RCC 7860 (cell line): ENCODE measurements around the gene C10orf90.

Source experiments
- DNase-seq: peaks from one replicate; pipeline ENCODE4 v3.0.0-alpha.2; 2015; ENCODE audit warnings: low spot score
- FAIRE-seq: peaks from 2 replicates; lab custom pipeline; 2012; peaks lifted over from hg19 to GRCh38; lab: Jason Lieb, UNC

C10orf90 gene

DNA sequence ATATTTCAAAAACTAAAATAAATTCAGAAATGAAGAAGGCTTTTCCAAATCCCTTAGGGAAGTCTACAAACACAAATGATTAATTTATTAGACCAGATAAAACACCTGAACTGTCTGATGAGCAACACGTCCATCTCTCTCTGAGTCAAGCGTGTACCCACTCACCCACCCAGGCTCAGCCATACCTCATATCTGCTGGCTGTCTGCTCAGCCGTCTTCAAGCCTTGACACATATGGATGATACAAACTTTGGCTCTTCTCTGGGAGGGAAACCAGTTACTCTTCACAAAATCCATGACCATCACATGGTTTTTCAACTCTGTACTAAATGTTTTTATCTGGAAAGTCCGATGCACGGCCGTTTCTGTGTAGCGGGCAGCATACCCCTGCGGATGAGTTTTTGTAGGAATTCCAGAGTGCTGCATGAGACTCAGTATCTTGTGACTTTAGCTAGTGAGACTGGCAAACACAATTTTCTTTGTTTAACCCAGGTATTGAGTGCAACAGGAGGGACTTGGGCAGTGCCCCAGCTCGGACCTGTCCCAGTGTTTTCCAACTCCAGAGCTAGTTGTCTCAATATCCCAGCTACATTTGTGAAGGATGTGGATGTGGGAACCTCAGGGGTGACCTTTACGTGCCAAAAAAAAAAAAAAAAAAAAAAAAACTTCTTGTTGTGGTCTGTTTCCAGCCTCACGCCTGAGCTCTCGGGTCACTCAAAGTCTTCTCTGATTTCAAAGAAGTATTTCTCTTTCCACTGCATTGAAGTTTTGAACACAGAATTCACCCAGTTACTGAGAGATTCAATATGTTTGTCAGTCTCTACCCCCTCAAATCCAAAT is at the start of gene C10orf90:
Gene C10orf90, minus strand, starts transcription at position 638 of the 839 bp plus-strand sequence. Its CDS starts 213 bp downstream, at position 425.
- no peak for DNase-seq
- FAIRE-seq: no peak

DNA sequence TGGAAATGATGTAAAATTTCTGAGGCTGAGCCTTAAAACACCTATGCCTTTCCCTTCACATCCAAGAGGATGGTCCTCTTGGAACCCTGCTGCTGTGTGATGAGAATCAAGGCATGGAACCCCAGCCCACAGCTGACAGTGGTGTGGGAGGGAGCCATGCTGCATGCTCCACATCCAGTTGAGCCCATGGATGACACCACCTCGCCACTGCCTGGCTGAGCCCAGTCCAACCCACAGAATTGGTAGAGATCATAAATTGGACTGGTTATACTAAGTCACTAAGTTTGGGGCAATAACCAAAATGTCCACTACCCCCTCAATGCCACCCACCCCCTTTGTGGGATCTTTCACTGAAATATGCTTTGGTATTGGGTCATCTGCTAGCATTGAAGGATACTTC is 45.9 kb upstream of the C10orf90 start:
- FAIRE-seq: no peak
- no peak for DNase-seq

- no peak for DNase-seq
- no peak for FAIRE-seq
These were observed 43.1 kb upstream of the C10orf90 start for GRCh38 chr10:126713594-126713993.

DNA sequence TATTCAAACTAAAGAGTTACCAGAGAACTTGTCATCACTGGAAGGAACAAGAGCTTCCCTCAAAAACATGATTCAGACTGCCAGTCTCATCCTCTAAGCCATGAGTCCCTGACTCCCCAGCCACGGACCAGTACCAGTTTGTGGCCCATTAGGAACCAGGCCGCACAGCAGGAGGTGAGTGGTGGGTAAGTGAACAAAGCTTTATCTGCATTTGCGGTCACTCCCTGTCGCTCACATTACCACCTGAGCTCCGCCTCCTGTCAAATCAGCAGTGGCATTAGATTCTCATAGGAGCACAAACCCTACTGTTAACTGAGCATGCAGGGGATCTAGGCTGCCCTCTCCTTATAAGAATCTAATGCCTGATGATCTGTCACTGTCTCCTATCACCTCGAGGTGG is 42.2 kb upstream of the C10orf90 start:
- DNase-seq (no peak), FAIRE-seq (no peak)

DNA sequence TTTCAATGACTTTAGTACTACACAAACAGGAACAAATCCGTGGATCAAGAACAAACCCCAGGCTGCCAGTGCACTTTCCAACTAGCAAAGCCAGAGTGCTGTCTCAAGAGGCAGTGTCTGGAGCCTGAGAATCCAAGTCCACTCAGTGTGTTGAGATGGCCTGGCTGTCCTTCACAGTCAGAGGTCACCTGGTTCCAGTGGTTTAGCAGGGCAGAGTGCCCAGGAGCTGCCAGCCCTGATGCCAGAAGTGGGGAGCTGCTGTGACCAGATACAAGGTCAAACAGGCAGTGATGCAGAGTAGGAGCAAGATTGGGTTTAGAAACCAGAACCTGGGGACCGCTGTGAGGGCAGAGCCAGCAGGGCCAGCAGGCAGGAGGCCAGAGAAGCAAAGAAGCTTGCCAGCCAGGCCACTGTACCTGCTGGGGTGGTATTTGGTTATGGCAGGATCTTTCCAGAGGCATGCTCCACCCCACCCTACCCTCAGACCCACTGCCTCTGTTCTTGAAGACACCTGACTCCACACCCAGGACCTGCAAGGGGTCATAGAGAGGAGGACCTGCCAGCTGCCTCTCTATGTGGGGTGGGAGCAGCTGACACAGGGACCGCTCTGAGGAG is 35.6 kb upstream of the C10orf90 start:
- no peak for DNase-seq
- no peak for FAIRE-seq

- no peak for FAIRE-seq
- no peak for DNase-seq
These were observed 34.6 kb upstream of the C10orf90 start for GRCh38 chr10:126705131-126705530.

GRCh38 chr10:126704649-126705048 is 34.2 kb upstream of the C10orf90 start:
- FAIRE-seq (no peak), DNase-seq (no peak)

- DNase-seq: no peak
- no peak for FAIRE-seq
These were observed 31.7 kb upstream of the C10orf90 start for GRCh38 chr10:126702181-126702580.

DNA sequence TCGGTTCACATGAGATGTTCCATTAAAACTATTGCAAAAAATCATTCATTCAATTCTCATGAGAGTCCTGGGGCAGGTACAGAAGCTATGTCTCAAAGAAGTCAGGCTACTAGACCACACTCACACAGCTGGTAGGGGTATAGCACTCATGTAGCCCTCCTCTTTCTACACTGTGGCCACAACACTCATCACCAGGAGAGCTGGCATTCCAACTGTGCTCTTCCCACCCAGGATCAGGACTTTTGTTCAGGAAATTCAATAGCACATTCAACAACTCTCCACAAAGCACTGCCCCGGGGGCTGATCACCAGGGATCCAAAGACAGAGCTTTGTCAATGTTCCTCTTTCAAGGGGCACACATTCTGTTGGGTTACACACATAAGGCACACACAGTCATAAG is 31.0 kb upstream of the C10orf90 start:
- DNase-seq (no peak), FAIRE-seq (no peak)

GRCh38 chr10:126696684-126697083 is 26.2 kb upstream of the C10orf90 start:
- DNase-seq (no peak), FAIRE-seq (no peak)

DNA sequence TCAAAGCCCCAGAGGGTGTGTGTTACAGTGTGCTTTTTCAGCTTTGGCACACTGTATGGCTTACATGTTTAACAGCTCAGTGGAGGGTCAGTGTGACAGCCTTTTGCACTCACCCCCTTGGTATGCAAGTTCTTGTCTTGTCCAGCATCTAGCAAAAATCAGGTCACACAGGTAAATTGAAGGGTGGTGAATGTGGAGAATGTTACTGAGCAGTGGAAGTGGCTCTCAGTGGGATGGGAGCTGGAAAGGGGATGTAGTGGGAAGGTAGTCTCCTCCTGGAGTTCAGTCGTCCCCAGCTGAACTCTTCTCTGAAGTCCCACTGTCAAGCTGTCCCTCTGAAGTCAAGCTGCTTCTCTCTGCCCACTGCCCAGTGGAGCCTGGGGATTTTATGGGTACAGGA is 21.0 kb upstream of the C10orf90 start:
- DNase-seq (no peak), FAIRE-seq (no peak)

DNA sequence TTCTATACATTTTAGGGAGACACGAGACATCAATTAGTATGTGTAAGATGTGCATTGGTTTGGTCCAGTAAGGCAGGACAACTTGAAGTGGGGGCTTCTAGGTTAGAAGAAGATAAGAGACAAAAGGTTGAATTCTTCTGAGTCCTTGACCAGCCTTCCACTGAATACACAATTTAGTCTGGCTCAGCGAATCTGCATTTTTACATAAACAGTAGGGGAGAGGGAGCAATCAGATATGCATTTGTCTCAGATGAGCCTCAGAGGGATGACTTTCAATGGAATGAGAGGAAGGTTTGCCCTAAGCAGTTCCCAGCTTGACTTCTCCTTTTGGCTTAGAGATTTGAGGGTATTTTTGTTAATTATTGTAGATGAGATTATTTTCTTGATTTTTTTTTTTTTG is 20.0 kb upstream of the C10orf90 start:
- FAIRE-seq (no peak), DNase-seq (no peak)

GRCh38 chr10:126689461-126689994 is 19.0 kb upstream of the C10orf90 start:
- DNase-seq (no peak), FAIRE-seq (no peak)

DNA sequence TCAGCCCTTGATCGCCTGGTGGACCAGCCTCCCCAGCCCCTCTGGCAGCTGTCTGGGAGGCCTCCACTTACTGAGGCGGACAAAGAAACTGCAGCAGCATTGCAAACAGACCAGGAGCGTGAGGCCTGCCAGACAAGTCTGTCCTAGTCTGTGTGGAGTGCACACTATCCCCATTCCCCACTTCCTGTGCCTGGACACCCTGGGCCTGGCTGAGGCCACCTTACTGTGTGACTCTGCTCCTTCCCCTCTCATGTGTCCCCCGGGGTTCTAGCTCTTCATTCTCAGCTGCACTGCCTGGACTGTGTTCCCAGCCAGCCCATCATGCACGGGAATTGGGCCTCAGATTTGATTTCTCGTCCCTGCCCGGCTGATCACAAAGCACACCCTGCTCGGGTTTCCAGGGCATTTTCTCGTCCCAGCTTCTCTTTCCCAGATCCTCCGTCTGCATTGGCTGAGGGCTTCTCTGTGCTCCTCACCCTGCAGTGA is 16.7 kb upstream of the C10orf90 start:
- DNase-seq (no peak), FAIRE-seq (no peak)

- DNase-seq (no peak), FAIRE-seq (no peak)
These were observed 16.2 kb upstream of the C10orf90 start for GRCh38 chr10:126686719-126687118.

- peak; percentile 76 for DNase-seq
These were observed 15.8 kb upstream of the C10orf90 start for GRCh38 chr10:126686268-126686667.

GRCh38 chr10:126685756-126686155 is 15.3 kb upstream of the C10orf90 start:
- FAIRE-seq: no peak

More at GRCh38 chr10:126686268-126686667, 15.8 kb upstream of the C10orf90 start:
- FAIRE-seq: peak; percentile 83

DNA sequence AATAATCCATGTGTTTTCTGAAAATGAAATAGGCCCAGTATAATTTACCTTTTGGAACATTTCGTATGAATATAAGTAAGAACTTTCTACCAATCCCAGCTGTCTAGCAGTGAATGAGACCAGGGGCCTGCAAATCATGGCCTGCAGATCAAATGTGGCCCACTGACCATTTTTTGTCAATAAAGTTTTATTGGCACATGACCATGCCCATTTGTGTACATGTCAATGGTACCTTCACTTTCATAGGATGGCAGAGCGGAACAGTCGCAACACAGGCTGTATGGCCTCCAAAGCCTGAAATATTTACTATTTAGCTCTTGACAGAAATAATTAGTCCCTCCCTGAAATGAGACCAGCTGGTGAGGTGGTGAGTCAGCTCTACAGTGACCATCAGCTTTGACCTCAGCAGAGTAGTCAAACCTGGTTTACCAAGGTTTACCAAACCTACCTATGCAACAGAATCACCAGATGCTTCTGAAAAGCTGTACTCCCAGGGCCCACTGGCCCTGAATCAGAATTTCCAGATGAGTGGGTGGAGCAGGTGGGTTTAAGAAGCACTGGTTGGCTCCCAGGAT is 13.8 kb upstream of the C10orf90 start:
- DNase-seq: peak; percentile 41
- no peak for FAIRE-seq

More at GRCh38 chr10:126685756-126686155, 15.3 kb upstream of the C10orf90 start:
- DNase-seq: no peak

DNA sequence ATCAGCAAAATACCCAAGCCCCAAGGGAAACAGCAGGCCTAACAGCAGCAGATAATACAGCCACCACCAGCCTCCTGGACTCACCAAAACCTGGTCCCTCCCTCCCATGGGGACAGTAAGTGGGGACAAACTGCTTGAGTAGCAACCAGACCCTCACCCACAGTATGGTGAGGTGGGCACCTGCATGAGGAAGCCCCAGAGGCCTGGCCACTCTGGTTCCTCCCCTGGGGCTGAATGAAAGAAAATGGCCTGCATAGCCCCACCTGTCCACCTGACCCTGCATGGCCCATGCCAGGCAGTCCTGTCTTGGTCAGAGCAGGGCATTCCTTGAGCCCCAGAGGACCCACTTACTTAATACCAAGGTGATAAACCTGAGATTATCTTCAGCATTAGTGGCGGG is 13.0 kb upstream of the C10orf90 start:
- no peak for FAIRE-seq

GRCh38 chr10:126675656-126676438 is 5.4 kb upstream of the C10orf90 start:
- no peak for DNase-seq
- no peak for FAIRE-seq

More for the DNA sequence above, 13.0 kb upstream of the C10orf90 start:
- no peak for DNase-seq
